Heart left ventricle (tissue), 13 donors: ENCODE measurements around the gene UBE2R2.

Experiments used
- CTCF ChIP-seq, 12 donors: fragments of 200-600 bp; sonication (generic) in 4 of 12; IDR thresholded peaks; one replicate each; pipeline versions ENCODE4 v1.5.0 to v1.8.0; 2018 to 2022; ENCODE audit warnings: antibody characterized with exemption in 12 of 12, mild to moderate bottlenecking in 5 of 12
- POLR2A ChIP-seq, 2 donors: fragments of 450-650 bp; IDR thresholded peaks; one replicate each; pipeline ENCODE4 v1.6.1; 2017; ENCODE audit warnings: antibody characterized with exemption in 2 of 2, mild to moderate bottlenecking in 2 of 2, moderate library complexity in 2 of 2
- donor health status: ischemic (EF 13 %, LVEDD 7.1; RV severe dilation, severe dysfunction).
- donor health status: DM: no; HTN: yes; CAD: no.
- donor health status: DM: no; HTN: no; CAD: no.
- donor health status: ischemic (EF 25% LVEDD 6.9; RV normal size, moderate dysfunction).
- donor health status: ischemic (EF 25% LVEDD 5.7; RV mildly dilated, moderate dysfunction).
- donor health status: ischemic (EF 35%, LVEDD 5.7; RV mildly dilated, moderate dysfunction).
- donor health status: nonischemic (EF 11% LVEDD 7.7; RV severe dilation, severe dysfunction).
- donor health status: DM: yes; HTN: yes; CAD: no.
- donor health status: PGD.
- donor health status: ischemic (EF 29% LVEDD 5.4; RV normal size, mild dysfunction).
- donor health status: nonischemic (EF 23%, LVEDD 6.1; RV moderate dilation, normal function).

GRCh38 chr9:33868440-33868973, 51.5 kb downstream of the UBE2R2 start:
- TF ChIP-seq CTCF (IDR thresholded peaks at IDR 0.05): no peak
- no peak for TF ChIP-seq POLR2A (IDR thresholded peaks at IDR 0.05)
